ENCODE measurements around the gene DCAF11. TPM values are rescaled to one million over a fixed set of nuclear protein-coding genes. Genes with fewer than 3 reads are reported as not detected.

DCAF11 gene
- total RNA-seq, 1 donor from 2014 or later, result 63.3 TPM

DNA sequence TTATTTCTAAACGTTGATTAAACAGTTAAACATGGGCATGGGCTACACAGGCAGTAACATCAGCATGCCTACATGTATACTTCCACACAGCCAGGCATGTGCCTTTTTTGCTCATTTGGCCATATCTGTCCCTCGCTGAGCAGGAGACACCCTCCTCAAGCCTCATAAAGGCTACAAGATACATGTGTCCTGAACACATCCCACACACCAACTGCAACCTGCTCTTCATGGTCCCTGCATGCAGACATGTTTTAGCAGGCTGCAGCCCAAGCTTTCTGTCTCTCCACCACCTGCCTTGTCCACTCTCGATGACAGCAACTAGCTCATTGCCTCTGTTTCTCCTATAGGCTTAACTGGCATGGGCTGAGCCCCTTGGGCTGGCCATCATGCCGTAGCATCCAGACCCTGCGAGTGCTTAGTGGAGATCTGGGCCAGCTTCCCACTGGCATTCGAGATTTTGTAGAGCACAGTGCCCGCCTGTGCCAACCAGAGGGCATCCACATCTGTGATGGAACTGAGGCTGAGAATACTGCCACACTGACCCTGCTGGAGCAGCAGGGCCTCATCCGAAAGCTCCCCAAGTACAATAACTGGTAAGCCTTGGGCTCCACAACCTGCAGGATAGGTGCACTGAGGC lies 17.9 kb upstream of the DCAF11 start:
- peaks cover 4% of the 10 kb centered on the region for H3K36me3 ChIP-seq (ENCODE audit: control insufficient read depth, insufficient read depth, low read length)
- no peak overlapping the region for H3K4me3 ChIP-seq (ENCODE audit: low read depth, low read length)
- H3K27me3 ChIP-seq (ENCODE audit: control insufficient read depth, insufficient read depth, low read length), result no peaks in the 10 kb centered on the region
- TF ChIP-seq, protein P1, sequence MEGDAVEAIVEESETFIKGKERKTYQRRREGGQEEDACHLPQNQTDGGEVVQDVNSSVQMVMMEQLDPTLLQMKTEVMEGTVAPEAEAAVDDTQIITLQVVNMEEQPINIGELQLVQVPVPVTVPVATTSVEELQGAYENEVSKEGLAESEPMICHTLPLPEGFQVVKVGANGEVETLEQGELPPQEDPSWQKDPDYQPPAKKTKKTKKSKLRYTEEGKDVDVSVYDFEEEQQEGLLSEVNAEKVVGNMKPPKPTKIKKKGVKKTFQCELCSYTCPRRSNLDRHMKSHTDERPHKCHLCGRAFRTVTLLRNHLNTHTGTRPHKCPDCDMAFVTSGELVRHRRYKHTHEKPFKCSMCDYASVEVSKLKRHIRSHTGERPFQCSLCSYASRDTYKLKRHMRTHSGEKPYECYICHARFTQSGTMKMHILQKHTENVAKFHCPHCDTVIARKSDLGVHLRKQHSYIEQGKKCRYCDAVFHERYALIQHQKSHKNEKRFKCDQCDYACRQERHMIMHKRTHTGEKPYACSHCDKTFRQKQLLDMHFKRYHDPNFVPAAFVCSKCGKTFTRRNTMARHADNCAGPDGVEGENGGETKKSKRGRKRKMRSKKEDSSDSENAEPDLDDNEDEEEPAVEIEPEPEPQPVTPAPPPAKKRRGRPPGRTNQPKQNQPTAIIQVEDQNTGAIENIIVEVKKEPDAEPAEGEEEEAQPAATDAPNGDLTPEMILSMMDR (IDR thresholded peaks at IDR 0.05; ENCODE audit: insufficient read depth, low read length, poor library complexity, severe bottlenecking), result no peak
- DNase-seq (ENCODE audit: low read depth), result no peak

DNA sequence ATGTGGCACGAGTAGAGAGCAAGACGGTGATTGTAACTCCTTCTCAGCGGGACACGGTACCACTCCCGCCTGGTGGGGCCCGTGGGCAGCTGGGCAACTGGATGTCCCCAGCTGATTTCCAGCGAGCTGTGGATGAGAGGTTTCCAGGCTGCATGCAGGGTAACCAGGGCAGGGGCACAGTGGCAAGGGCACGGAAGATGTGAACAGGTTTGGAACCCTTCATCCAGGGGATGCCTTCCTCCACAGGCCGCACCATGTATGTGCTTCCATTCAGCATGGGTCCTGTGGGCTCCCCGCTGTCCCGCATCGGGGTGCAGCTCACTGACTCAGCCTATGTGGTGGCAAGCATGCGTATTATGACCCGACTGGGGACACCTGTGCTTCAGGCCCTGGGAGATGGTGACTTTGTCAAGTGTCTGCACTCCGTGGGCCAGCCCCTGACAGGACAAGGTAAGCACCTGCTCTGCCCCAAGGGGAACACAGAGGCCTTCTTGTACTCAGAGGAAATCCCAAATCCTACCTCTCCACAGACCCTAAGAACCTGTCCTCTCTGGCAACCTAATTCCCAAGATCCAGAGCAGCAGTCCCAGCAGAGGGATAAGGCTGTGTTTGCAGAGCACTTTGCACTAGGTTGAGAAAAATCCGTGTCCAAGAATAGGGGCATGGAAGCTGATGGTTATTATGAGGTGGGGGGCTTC lies 16.2 kb upstream of the DCAF11 start:
- no peak for DNase-seq (ENCODE audit: low read depth)
- peaks cover 4% of the 10 kb centered on the region for H3K36me3 ChIP-seq (ENCODE audit: control insufficient read depth, insufficient read depth, low read length)

DNA sequence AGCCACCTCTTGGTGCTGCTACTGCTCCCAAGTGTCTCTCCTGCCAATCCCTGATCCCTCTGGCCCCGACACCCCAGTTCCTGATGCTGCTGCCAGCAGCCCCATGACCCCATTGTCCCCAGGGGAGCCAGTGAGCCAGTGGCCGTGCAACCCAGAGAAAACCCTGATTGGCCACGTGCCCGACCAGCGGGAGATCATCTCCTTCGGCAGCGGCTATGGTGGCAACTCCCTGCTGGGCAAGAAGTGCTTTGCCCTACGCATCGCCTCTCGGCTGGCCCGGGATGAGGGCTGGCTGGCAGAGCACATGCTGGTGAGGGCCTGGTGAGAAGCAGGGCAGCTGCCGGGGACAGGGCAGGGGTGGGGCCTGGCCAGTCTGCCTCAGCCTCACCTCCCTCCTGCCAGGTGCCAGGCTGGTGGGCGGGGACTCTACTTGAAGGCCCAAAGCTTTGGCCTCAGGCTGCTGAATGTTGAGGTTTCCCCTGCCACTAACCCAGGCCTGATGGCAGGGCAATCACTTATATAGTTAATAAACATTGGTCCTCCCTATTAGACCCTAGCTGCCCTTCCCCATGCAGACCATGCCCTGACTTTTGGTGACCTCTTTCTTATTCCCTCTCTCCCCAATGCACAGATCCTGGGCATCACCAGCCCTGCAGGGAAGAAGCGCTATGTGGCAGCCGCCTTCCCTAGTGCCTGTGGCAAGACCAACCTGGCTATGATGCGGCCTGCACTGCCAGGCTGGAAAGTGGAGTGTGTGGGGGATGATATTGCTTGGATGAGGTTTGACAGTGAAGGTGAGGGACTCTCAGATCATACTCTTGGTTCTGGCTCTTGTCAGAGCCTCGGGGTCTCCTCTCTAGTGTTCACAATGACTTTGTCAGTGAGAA lies 15.4 kb upstream of the DCAF11 start:
- no peak for DNase-seq (ENCODE audit: low read depth)
- Histone ChIP-seq H3K36me3 (ENCODE audit: control insufficient read depth, insufficient read depth, low read length) (peaks cover 4% of the 10 kb centered on the region), H3K4me3 (ENCODE audit: low read depth, low read length) (no peak overlapping the region), H3K27me3 (ENCODE audit: control insufficient read depth, insufficient read depth, low read length) (no peaks in the 10 kb centered on the region)
- TF ChIP-seq, protein P1 (IDR thresholded peaks at IDR 0.05; ENCODE audit: insufficient read depth, low read length, poor library complexity, severe bottlenecking), result no peak

More for the DNA sequence above, 16.2 kb upstream of the DCAF11 start:
- TF ChIP-seq, protein P1 (IDR thresholded peaks at IDR 0.05; ENCODE audit: insufficient read depth, low read length, poor library complexity, severe bottlenecking), result no peak
- H3K27me3 ChIP-seq (ENCODE audit: control insufficient read depth, insufficient read depth, low read length), result no peaks in the 10 kb centered on the region
- no peak overlapping the region for H3K4me3 ChIP-seq (ENCODE audit: low read depth, low read length)

DNA sequence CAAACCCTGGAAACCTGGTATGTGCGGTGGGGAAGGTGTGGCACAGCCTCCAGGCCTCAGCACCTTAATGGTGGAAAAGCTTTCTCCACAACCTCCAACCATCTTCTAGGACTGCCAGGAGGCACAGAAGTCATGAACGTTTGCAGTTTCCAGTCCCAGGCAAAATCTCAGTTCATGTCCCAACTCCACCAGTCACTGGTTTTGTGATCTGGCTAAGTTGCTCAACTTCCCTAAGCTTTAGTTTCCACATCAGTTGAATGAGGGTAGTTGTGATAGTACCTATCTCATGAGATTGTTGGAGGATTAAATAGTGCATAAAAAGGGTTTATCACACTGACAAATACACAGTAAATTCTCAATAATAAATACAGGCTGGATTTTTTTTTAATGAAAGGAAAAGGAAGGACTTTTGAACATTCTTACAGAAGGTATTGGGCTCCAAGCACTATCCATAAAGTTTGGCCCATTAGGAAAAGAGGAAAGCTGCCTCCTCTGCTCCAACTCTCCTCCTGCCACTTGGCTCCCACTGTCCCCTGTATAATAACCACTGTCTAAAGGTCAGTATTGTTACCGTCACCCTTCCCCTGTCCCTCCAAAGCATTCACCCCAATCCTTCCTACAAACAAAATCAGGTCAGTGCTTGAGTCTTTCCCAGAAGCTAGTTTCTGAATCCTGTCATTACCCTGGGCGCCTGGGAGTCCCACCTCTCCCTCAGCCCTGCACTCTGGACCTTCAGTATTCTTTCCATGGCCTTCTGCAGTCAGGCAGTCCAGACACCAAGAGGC lies 14.2 kb upstream of the DCAF11 start:
- no peak for DNase-seq (ENCODE audit: low read depth)
- peaks cover 4% of the 10 kb centered on the region for H3K36me3 ChIP-seq (ENCODE audit: control insufficient read depth, insufficient read depth, low read length)
- no peak overlapping the region for H3K4me3 ChIP-seq (ENCODE audit: low read depth, low read length)
- H3K27me3 ChIP-seq (ENCODE audit: control insufficient read depth, insufficient read depth, low read length), result no peaks in the 10 kb centered on the region
- TF ChIP-seq, protein P1 (IDR thresholded peaks at IDR 0.05; ENCODE audit: insufficient read depth, low read length, poor library complexity, severe bottlenecking), result no peak

DNA sequence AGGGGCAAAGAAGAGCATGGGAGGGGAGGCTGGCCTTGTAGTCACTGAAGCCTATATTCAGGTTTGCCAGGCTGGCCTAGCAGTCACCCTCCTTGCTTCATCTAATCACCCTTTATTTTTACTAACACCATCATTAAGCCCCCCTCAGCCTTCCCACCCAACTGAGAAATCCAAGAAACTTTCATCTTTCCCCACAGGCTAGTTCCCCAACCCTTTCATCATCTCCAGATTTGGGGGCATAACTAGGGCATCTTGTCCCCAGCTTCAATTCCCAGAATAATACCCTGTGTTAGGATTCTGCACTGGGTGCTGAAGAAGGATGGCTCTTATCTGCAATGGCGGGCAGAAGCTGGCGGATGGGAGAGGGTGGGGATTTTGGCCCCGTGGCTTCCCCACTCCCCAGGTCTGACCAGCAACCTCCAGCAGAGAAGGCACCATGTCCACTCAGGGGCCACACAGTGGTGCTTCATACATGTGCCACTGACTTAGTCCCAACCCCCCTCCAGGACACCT lies 13.5 kb upstream of the DCAF11 start:
- TF ChIP-seq, protein P1 (IDR thresholded peaks at IDR 0.05; ENCODE audit: insufficient read depth, low read length, poor library complexity, severe bottlenecking), result no peak
- Histone ChIP-seq H3K27me3 (ENCODE audit: control insufficient read depth, insufficient read depth, low read length) (no peaks in the 10 kb centered on the region), H3K36me3 (ENCODE audit: control insufficient read depth, insufficient read depth, low read length) (peaks cover 4% of the 10 kb centered on the region), H3K4me3 (ENCODE audit: low read depth, low read length) (no peak overlapping the region)
- no peak for DNase-seq (ENCODE audit: low read depth)

All from kidney epithelial cell (primary cell).